Erythroblast (primary cell): Measurements from ENCODE around the gene PKD1L1.

Experiments used
- GATA1 ChIP-seq: IDR thresholded peaks from 2 replicates; pipeline ENCODE4 v1.6.1; 2011; ENCODE audit warnings: low read depth, mild to moderate bottlenecking, control low read depth, low read length, moderate library complexity
- POLR2A ChIP-seq: IDR thresholded peaks from 2 replicates; pipeline ENCODE4 v1.6.1; 2011; ENCODE audit warnings: mild to moderate bottlenecking, low read length

- TF ChIP-seq POLR2A (no peak), GATA1 (no peak)
These were observed 171.9 kb downstream of the PKD1L1 start for GRCh38 chr7:47776335-47776734.
